ENCODE measurements around the gene CLN5.

DNA sequence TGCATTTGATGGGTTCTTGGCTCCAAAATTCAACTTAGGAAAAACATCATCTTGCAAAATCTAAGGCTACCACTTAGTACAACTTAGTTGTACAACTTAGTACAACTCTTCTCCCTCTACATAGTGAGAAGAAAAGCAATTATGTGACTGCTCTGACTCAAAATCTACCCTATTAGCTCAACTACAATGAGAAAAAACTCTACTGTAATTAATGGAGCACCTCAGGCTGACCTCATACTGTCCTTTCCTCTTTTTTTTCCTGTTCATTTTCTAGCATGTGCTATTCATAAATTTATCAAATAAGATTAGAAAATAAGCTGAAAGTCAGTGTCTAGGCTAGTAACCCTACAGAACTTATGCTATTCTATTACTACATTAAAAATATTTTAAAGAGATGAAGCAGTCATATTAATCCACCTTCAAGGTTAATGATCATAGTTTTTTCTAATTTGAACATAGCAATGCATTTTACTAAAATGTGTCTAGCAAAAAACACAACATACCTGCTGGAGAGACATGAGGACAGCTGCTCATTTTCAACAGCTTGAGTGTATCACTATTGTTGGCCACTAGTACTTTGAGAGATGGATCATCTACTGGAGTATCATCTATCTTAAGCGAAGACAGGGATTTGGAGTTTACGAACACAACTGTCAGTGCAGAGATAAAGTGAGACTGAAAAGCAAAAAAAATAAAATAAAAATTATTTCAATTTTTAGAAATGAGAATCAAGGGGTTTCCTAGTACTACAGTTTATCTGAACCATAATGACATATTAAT lies 23.2 kb downstream of the CLN5 start:
- TF ChIP-seq POLR2A (IDR thresholded peaks at IDR 0.05) (no peak), CTCF (IDR thresholded peaks at IDR 0.05) (no peak)
